Neutrophil (primary cell): ENCODE measurements around the gene SHLD2.

Experiments
- H3K27ac ChIP-seq: fragments of 200-600 bp; sonication (generic); 2 replicates; pipeline ENCODE4 v1.5.1; 2016; ENCODE audit warnings: mild to moderate bottlenecking, moderate library complexity
- H3K27me3 ChIP-seq: fragments of 200-600 bp; sonication (generic); 2 replicates; pipeline ENCODE4 v1.6.0; 2016; ENCODE audit warnings: mild to moderate bottlenecking
- H3K36me3 ChIP-seq: fragments of 200-600 bp; sonication (generic); 2 replicates; pipeline ENCODE4 v1.5.1; 2017
- H3K4me1 ChIP-seq, 2 experiments: fragments of 200-600 bp in 1 of 2; sonication (generic) in 1 of 2; 1 replicate in 1 of 2; 2 replicates in 1 of 2; pipeline versions ENCODE4 v1.5.1 to v1.6.1; 2013 to 2016; ENCODE audit warnings: low read depth in 1 of 2, low read length in 1 of 2, mild to moderate bottlenecking in 1 of 2, moderate library complexity in 1 of 2; ENCODE audit not compliant: control insufficient read depth in 1 of 2, insufficient read depth in 1 of 2
- H3K4me3 ChIP-seq, 2 experiments: fragments of 200-600 bp in 1 of 2; sonication (generic) in 1 of 2; 1 replicate in 1 of 2; 2 replicates in 1 of 2; pipeline ENCODE4 v1.5.1; 2013 to 2016; ENCODE audit warnings: low read depth in 1 of 2, low read length in 1 of 2, mild to moderate bottlenecking in 1 of 2, moderate library complexity in 1 of 2
- H3K9me3 ChIP-seq: fragments of 200-600 bp; sonication (generic); 2 replicates; pipeline ENCODE4 v1.5.1; 2016
- TF ChIP-seq, protein P1 (sequence below): fragments of 200-600 bp; sonication (generic); IDR thresholded peaks from 2 replicates; pipeline ENCODE4 v1.5.1; 2016; ENCODE audit warnings: antibody characterized with exemption

SHLD2 gene

DNA sequence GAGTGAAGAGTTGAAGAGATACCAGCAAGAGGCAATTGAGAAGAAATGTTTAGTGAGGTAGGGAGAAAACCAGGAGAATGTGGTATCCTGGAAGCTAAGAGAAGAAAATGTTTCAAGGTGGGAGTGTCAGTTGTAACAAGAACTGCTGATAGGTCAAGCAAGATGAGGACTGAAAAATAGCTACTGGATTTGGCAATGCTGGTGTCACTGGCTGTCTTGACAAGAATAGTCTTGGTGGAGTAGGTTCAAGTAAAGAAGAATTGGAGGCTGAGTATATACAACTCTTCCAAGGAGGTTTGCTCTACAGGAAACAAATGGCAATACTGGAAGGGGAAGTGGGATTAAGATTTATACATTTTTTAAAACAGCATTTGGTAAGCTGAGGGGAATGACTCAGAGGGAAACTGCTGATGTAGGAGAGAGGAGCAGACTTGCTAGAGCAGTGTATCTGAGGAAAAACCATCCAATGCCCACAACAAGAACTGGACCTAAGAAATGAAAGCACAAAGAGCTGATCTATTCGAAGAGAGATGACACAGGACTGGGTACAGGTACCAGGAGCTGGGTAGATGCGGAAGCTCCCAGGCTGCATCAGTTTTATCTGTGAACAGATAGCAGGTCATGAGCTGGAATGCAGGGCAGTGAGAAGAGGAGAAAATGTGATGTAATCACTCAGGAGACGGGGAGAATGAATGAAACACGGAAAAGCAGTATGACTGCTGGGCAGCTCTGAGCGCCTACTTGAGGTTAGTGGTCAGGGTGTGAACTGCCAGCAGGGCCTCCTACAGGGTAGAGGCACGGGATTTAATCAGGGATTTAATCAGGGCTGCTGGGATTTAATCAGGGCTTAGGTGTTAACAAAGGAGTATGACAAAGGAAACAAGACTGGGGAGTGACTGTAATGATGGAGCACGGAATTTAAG, 40.4 kb upstream of the SHLD2 start:
- H3K36me3 ChIP-seq, result peaks cover 91% of the 10 kb centered on the region
- no peak overlapping the region for H3K27ac ChIP-seq
- TF ChIP-seq, protein P1, sequence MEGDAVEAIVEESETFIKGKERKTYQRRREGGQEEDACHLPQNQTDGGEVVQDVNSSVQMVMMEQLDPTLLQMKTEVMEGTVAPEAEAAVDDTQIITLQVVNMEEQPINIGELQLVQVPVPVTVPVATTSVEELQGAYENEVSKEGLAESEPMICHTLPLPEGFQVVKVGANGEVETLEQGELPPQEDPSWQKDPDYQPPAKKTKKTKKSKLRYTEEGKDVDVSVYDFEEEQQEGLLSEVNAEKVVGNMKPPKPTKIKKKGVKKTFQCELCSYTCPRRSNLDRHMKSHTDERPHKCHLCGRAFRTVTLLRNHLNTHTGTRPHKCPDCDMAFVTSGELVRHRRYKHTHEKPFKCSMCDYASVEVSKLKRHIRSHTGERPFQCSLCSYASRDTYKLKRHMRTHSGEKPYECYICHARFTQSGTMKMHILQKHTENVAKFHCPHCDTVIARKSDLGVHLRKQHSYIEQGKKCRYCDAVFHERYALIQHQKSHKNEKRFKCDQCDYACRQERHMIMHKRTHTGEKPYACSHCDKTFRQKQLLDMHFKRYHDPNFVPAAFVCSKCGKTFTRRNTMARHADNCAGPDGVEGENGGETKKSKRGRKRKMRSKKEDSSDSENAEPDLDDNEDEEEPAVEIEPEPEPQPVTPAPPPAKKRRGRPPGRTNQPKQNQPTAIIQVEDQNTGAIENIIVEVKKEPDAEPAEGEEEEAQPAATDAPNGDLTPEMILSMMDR, result no peak
- H3K9me3 ChIP-seq, result no peaks in the 10 kb centered on the region
- H3K4me3 ChIP-seq, result no peak overlapping the region
- H3K27me3 ChIP-seq, result no peaks in the 10 kb centered on the region
- no peaks in the 10 kb centered on the region for H3K4me1 ChIP-seq

DNA sequence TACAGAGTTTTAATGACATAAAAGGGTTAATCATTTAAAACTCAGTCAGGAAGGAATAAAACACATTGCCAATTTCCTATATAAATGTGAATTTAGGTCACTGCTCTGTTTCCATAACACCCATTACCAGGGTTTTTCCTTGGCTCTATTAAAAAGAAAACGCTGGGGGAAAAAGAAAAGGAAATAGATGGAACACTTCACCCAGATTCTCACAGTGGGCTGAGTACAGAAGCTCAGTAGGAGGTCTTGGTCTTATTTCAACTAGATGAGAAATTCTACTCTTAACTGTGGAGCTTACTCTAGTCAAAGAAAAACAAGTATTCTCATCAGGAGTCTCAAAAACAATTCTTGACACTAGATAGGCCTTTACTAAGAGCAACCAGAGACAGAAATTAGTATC, 36.8 kb upstream of the SHLD2 start:
- Histone ChIP-seq H3K36me3 (peaks cover 90% of the 10 kb centered on the region), H3K4me1 (no peaks in the 10 kb centered on the region), H3K27ac (no peak overlapping the region), H3K9me3 (no peaks in the 10 kb centered on the region), H3K27me3 (no peaks in the 10 kb centered on the region), H3K4me3 (no peak overlapping the region)
- TF ChIP-seq, protein P1, result no peak

DNA sequence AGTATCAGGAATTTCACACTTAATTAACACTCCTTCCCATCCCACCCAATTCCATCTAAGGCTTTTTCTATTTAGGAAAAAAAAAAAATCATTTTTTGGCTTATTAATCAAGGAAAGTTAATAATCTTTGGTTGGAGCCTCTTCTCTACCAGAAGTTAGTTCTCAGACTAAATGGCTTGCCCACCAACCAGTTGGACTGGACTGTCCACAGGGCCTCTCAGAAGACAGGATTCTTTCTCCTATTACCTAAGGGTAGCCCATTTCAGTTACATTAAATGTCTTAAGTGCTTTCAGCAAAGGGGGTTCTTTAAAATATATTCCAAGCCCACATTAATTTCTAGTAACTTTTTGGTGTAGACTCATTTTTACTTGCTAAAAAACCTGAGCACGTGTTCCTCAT, 35.6 kb upstream of the SHLD2 start:
- no peaks in the 10 kb centered on the region for H3K4me1 ChIP-seq
- TF ChIP-seq, protein P1, result no peak
- H3K27ac ChIP-seq, result no peak overlapping the region
- H3K4me3 ChIP-seq, result no peak overlapping the region
- no peaks in the 10 kb centered on the region for H3K27me3 ChIP-seq
- peaks cover 90% of the 10 kb centered on the region for H3K36me3 ChIP-seq
- no peaks in the 10 kb centered on the region for H3K9me3 ChIP-seq

DNA sequence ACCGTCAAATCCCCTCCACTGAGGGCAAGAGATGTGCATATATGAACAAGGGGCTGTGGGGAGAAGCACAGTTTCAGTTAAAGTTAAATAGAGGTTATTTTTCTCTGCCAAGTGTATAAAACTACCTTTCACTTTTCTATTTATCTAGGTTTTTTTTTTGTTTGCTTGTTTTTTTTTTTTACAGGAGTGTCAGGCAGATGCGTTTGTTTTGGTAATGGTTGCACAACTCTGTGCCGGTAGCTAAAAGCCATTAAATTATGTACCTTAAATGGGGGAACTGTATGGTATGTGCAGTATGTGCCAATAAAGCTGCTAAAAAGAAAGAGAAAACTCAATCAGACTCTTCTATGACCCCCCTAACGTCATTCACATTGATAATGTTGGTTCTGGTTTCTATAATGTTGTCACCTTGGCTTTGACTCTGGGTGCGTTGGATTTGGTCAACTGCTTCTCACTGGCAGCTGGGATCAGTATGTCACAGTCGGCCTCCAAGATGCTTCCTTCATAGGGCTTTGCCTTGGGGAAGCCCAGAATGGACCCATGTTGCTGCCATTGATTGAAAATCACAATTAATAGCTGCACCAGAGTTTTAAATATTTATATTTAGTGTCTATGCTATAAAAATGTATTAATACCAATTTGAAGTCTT, 34.6 kb upstream of the SHLD2 start:
- Histone ChIP-seq H3K27me3 (no peaks in the 10 kb centered on the region), H3K4me3 (no peak overlapping the region), H3K4me1 (no peaks in the 10 kb centered on the region), H3K27ac (no peak overlapping the region), H3K9me3 (no peaks in the 10 kb centered on the region), H3K36me3 (peaks cover 88% of the 10 kb centered on the region)
- TF ChIP-seq, protein P1, result no peak

DNA sequence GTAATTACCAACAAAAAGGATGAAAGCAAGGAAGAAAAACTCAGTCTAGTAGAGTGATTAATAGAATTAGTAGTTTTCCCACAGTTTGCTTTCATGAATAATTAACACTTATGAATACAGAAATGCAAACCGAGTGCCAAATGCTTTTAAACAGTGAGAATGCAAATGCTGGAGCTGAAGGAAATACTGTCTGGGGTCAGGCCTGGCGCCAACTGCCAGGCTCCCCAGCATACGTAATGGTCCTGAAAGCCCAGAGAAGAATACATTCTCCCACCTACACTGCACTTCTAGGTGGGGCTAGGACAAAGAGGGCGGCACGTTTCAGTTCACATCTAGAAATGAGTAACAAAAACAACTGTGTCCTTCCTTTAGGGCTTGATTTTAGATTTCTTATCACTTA, 30.4 kb upstream of the SHLD2 start:
- TF ChIP-seq, protein P1, result no peak
- Histone ChIP-seq H3K27me3 (no peaks in the 10 kb centered on the region), H3K9me3 (no peaks in the 10 kb centered on the region), H3K4me3 (no peak overlapping the region), H3K4me1 (no peaks in the 10 kb centered on the region), H3K27ac (no peak overlapping the region), H3K36me3 (peaks cover 79% of the 10 kb centered on the region)
